ENCODE measurements around the gene PHF19. TPM values are rescaled to one million over a fixed set of nuclear protein-coding genes. Genes with fewer than 3 reads are reported as not detected.

PHF19 gene
- total RNA-seq, 1 experiment from 2014 or later = 66.8 TPM

DNA sequence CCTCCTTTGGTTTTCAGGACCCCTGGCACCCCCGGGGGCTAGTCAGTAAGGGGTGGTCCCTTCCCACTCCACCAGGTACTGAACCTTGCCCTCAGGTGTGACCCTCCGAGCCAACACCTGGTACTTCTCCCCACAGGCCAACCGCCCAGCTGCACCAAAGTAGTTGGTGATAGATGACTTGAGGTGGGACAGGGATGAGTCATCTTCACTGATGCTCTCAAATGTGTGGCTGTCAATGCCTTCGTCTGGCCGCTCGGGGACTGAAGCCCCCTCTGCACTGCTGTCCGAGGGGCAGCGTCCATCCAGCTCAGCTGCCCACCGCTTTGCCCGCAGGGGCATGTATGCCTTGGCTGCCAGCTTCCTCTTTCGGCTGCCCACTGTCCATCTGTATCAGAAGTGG is 19.1 kb downstream of the PHF19 start:
- Histone ChIP-seq H3K79me1 (ENCODE audit: insufficient read depth, low read depth, low read length, poor library complexity, severe bottlenecking) (no peaks in the 10 kb centered on the region), H3K9me3 (ENCODE audit: control insufficient read depth, low read depth, low read length) (no peaks in the 10 kb centered on the region), H3K79me2 (ENCODE audit: insufficient read depth, low read length) (no peaks in the 10 kb centered on the region), H3K23ac (ENCODE audit: insufficient read length, low read depth, low read length) (no peak overlapping the region), H3K4me2 (ENCODE audit: insufficient read depth, insufficient read length, low read length) (no peak overlapping the region), H3K27ac (ENCODE audit: insufficient read length, low read depth, low read length) (no peak overlapping the region), H4K8ac (replicated peaks; ENCODE audit: insufficient read length, low read depth, low read length) (no peak overlapping the region), H4K20me1 (ENCODE audit: control insufficient read depth, insufficient read depth, insufficient read length) (no peaks in the 10 kb centered on the region), H4K5ac (ENCODE audit: insufficient read length, low read depth, low read length) (no peak overlapping the region), H2AFZ (ENCODE audit: low read length) (no peak overlapping the region), H2BK15ac (ENCODE audit: low read depth, low read length) (no peak overlapping the region), H2BK12ac (ENCODE audit: insufficient read length, low read depth, low read length) (no peak overlapping the region), H3K27me3 (ENCODE audit: insufficient read depth, low read length) (no peaks in the 10 kb centered on the region), H3K18ac (ENCODE audit: insufficient read length, low read depth, low read length) (no peak overlapping the region), H3K56ac (ENCODE audit: insufficient read length, low read depth, low read length) (no peak overlapping the region), H2BK120ac (ENCODE audit: low read depth, low read length, poor library complexity, severe bottlenecking) (no peak overlapping the region), H2BK5ac (ENCODE audit: insufficient read length, low read length) (no peak overlapping the region), H3K23me2 (ENCODE audit: insufficient read length, low read depth, low read length, poor library complexity, severe bottlenecking) (no peaks in the 10 kb centered on the region), H3K4me1 (ENCODE audit: insufficient read depth, low read length) (no peaks in the 10 kb centered on the region), H3K4ac (ENCODE audit: low read depth, low read length) (no peak overlapping the region), H2AK5ac (ENCODE audit: insufficient read length, low read length) (no peak overlapping the region), H3K9ac (ENCODE audit: extremely low read depth, insufficient read length, low read length) (no peak overlapping the region), H4K91ac (ENCODE audit: insufficient read length, low read depth, low read length) (no peak overlapping the region), H3K14ac (ENCODE audit: insufficient read depth, low read length) (no peak overlapping the region), H3T11ph (ENCODE audit: low read length) (no peak overlapping the region), H2BK20ac (ENCODE audit: low read depth, low read length, poor library complexity, severe bottlenecking) (no peak overlapping the region)
- peaks cover 5 to 8% of the 10 kb centered on the region in 2 experiments for H3K4me1 Mint-ChIP-seq
- no peaks in the 10 kb centered on the region for H3K27me3 Mint-ChIP-seq (ENCODE audit: low read depth)
- H3K36me3 Mint-ChIP-seq (ENCODE audit: insufficient read depth in 1 of 3, low read depth in 3 of 3) = peaks cover 0 to 55% (median 25%) of the 10 kb centered on the region in 3 experiments; a peak in 4 of 7 replicates
- H3K27ac Mint-ChIP-seq = no peak overlapping the region; a peak in 1 of 7 replicates
- no peaks in the 10 kb centered on the region for H3K9me3 Mint-ChIP-seq
- no CpG with 5 or more reads among the region's 11 CpGs for WGBS (ENCODE audit: extremely low coverage, insufficient read length, low lambda C conversion rate)
- H3K4me3 Mint-ChIP-seq = no peak overlapping the region
- TF ChIP-seq, protein P1, sequence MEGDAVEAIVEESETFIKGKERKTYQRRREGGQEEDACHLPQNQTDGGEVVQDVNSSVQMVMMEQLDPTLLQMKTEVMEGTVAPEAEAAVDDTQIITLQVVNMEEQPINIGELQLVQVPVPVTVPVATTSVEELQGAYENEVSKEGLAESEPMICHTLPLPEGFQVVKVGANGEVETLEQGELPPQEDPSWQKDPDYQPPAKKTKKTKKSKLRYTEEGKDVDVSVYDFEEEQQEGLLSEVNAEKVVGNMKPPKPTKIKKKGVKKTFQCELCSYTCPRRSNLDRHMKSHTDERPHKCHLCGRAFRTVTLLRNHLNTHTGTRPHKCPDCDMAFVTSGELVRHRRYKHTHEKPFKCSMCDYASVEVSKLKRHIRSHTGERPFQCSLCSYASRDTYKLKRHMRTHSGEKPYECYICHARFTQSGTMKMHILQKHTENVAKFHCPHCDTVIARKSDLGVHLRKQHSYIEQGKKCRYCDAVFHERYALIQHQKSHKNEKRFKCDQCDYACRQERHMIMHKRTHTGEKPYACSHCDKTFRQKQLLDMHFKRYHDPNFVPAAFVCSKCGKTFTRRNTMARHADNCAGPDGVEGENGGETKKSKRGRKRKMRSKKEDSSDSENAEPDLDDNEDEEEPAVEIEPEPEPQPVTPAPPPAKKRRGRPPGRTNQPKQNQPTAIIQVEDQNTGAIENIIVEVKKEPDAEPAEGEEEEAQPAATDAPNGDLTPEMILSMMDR (conservative IDR thresholded peaks at IDR 0.05) = no peak
- no peak for DNase-seq

All from H9 (cell line).